Stimulated activated CD4-positive, alpha-beta T cell treated with anti-CD3 and anti-CD28 coated beads, Interleukin-2, amount 100 ng/mL, for 4 hours (primary cell): ENCODE measurements around the gene DOK6.
"Not testable (repeated sequence)": the region's sequence is repeated elsewhere in the genome, so short reads cannot be mapped to it uniquely, and the experiment has no call there.

ENCODE experiments used
- DNase-seq: peaks from one replicate; pipeline ENCODE4 v3.0.0-alpha.2; 2020; ENCODE audit warnings: low read depth

Gene DOK6

GRCh38 chr18:69400253-69400975 lies at the start of gene DOK6:
Gene DOK6 (plus strand): TSS chr18:69400888.
- no peak for DNase-seq

DNA sequence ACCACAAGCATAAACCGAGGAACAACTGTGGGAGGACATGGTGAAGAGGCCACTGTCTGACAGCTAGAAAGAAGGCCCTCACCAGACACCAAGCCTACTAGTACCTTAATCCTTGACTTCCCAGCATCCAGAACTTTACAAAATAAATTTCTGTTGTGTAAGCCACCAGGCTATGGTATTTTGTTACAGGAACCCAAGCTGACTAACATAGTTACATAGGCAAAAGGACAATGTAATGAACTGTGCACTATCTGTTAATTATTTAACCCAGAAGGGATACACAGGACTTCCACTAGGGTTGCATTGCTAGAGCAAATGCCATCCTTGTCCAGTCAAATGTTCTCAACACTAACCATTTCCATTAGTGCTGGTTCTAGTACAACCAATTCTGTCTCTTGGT lies 47.7 kb upstream of the DOK6 start:
- DNase-seq, result no peak

DNA sequence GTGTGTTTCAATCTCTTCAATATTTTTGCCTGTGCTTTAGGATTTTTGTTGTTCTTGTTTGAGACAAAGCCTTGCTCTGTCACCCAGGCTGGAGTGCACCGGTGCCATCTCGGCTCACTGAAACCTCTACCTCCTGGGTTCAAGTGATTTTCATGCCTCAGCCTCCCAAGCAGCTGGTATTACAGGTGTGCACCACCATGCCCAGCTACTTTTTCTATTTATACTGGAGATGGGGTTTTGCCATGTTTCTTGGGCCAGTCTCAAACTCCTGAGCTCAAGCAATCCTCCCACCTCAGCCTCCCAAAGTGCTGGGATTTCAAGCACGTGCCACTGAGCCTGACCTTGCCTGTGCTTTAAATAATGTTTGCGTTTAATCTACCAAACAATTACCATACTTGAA lies 43.1 kb upstream of the DOK6 start:
- no peak for DNase-seq

DNA sequence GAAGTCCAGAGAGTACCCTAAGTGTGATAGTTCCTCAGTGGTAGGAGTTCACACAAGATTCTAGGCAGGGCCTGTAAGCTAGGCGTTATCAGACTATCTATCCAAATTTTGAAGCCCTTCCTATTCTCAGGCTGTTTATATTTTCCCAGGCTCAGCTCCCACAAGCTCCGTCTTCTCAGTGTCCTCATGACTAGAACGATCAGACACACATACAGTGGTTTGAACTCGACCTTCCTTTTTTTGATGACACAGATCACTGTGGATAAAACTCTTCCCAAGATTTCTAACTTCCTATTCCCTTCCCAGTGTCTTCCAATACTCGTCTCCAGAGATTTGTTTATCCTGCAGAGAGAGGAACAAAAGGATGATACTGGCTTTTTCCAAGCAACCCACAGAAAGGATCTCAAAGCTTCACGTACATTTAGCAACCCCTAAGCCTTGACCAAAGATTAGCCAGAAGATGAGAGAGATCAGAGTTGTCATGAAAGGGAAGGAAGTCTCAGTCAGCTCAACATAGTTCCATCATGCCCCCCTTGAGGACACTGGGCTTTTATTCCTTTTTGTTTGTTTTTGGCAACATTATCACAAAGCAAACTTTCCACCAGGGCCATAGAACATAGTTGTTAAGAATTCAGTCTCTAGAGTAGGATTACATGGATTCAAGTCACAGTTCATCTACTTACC lies 42.3 kb upstream of the DOK6 start:
- DNase-seq, result no peak

DNA sequence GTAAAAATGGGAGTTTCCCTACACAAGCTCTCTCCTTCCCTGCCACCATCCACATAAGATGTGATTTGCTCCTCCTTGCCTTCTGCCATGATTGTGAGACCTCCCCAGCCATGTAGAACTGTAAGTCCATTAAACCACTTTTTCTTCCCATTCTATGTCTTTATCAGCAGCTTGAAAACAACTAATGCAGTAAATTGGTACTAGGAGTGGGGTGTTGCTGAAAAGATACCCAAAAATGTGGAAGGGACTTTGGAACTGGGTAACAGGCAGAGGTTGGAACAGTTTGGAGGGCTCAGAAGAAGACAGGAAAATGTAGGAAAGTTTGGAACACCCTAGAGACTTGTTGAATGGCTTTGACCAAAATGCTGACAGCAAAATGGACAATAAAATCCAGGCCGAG lies 40.9 kb upstream of the DOK6 start:
- not testable (repeated sequence) for DNase-seq

DNA sequence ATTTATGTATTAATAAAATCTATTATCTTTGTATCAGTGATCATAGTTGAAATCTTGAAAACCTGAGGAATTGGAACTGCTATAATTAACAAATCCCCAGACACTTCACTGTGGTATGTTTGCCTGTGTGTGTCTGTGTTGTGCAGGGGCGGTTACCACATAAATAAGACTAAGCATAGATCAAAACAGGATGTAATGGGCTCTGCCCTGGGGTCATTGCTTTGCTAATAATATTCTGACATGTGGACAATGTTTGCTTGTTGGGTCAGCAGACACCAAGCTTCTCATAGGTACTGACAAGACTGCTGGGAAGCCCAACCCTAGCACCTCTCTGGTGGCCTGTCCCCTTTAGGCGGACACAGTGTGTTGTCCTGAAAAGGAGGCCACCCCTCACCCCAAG lies 35.8 kb upstream of the DOK6 start:
- no peak for DNase-seq

DNA sequence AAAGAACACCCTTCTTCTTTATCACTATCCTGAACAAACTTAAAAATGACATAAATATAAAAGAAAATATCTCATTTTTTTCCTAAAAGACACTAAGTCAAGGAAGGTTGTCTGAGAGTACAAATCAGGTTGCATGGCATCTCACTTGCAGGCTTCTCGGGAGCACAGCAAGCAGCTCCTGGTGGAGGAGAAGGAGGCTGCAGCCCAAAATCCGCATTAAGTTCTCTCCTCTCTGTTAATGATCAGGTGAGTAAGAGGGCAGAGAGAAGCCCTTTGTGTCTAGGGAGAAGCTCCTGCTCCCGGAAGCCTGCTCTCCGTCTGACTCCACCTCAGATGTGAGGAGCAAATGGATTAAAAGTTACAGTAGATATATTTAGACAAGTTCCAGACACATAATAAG lies 35.0 kb upstream of the DOK6 start:
- no peak for DNase-seq

DNA sequence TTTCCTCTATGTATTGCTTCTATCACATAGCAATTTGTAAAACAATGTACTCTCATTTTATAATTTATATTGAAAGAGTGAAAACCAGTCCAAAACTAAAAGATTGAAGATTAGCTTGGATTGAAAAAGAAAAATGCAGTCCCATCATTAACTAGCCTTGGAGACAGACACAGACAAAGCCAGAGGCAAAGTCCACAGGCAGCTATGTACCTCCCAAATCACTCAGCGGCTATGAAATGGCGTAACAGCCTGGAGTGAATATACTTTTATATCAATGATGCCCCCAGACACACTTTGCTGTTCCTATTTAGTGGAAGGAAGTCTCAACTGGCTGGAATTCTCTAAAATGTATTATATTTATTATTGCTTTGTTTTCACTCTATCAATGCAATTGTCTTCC lies 33.6 kb upstream of the DOK6 start:
- no peak for DNase-seq

GRCh38 chr18:69371729-69372128 lies 29.0 kb upstream of the DOK6 start:
- no peak for DNase-seq

GRCh38 chr18:69380324-69380723 lies 20.4 kb upstream of the DOK6 start:
- no peak for DNase-seq

DNA sequence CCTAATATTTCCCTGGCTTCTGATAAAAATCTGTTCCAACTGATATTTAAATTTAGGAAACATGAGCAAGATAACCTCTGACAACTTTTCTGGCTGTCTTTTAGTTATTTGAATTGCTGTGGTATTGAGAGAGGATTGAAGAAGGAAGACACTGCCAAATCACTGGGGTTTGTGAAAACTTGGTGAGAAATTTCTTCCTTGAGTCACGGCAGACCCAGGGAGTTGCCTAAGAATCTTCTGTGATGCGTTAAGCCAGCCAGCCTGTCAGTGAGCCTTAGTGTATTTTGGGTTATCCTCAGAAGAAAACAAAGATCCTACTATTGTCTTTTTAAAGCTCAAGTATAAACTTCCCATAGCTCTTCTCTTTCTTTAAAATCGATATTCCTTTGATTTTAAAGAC lies 17.5 kb upstream of the DOK6 start:
- no peak for DNase-seq

GRCh38 chr18:69387186-69387585 lies 13.5 kb upstream of the DOK6 start:
- DNase-seq, result no peak

GRCh38 chr18:69388222-69388621 lies 12.5 kb upstream of the DOK6 start:
- no peak for DNase-seq

DNA sequence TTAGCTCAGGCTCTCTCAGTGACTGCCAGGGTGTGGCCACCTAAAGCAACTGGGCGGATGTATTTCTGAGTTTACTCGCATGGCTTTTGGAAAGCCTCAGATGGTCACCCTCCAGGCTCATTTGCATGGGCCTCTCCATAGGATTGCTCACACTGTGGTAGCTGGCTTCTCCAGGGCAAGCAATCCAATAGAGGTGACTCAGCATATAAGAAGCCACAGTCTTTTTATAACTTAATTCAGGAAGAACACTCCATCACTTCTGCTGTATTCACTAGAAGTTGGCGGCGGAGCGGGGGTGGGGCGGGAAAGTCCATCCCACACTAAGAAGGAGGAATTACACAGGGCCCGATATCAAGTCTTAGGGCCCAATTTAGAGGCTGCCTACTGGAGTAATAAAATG lies 3.6 kb upstream of the DOK6 start:
- no peak for DNase-seq

- no peak for DNase-seq
Measured at GRCh38 chr18:69399253-69399652, 1.4 kb upstream of the DOK6 start.

- no peak for DNase-seq
Measured at GRCh38 chr18:69400976-69401225, 213 bp downstream of the DOK6 start.

DNA sequence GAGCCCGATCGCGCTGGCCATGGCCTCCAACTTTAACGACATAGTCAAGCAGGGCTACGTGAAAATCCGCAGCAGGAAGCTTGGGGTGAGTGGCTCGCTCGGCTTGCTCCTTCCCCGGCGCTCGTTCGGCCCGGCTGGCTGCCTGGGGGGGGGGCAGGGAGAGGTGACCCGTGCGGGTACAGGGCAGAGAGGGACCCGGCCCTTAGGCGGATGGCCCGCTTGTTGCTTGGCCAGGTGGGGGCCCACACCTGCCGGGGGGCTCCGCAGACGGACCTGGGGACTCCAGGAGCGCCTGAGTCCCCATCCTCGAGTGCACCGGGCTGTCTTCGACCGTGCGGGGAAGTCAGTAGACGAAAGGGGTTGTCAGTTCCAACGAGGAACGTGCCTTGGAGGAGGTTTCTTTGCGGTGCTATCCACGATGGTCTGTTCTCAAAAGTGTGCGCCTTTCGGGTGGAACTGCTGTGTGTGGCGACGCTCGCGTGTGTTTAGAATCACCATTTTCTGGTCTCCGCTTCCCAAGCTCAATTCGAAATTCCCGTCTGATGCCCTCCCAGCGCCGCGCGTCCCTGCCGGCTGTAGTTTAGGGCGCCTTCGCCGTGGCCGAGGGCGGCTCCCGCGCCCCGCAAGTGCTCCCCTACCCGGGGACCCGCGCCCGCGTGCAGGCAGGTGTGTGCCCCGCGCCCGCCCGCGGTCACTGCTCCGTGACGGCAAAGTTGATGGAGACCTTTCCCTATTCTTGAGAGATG lies 711 bp downstream of the DOK6 start:
- no peak for DNase-seq

- no peak for DNase-seq
Measured at GRCh38 chr18:69401972-69402532, 1.4 kb downstream of the DOK6 start.

- no peak for DNase-seq
Measured at GRCh38 chr18:69402533-69402989, 1.9 kb downstream of the DOK6 start.

GRCh38 chr18:69408522-69408921 lies 7.8 kb downstream of the DOK6 start:
- no peak for DNase-seq

DNA sequence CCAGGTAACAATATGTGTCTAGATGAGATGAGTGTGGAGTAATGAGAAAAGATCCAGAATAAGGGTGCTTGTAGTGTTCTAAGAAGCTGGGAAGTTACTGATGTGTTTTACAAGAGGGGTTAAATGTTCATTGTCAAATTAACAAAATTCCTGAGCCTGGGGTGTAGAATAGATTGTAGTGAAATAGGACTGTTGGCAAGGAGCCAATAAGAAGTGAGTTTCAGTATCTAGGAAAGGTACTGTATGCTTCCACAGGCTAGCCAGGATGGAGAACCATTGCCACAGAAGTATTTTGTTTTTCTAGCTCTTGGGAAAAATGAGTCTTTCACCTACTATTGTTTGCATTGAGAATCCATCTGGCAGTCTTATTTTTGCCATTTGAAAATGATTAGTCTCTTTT lies 10.5 kb downstream of the DOK6 start:
- no peak for DNase-seq

DNA sequence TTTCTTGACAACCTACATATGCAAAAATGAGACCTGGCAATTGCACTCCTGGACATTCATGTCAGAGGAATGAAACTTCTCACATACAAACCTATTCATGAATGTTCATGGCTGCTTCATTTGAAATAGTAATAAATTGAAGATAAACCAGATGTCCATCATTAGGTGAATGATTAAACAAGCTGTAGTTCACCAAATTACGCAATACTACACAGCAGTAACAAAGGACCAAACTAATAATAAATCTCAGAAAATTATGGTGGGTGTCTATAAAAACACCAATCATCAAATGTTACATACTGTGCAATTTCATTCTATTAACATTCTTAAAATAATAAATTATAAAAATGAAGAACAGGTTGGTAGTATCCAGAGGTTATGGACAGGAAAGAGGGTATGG lies 13.5 kb downstream of the DOK6 start:
- DNase-seq, result no peak

- DNase-seq, result no peak
Measured at GRCh38 chr18:69432847-69433246, 32.2 kb downstream of the DOK6 start.
